GM12891 (cell line): ENCODE data around the gene BNC2.

Experiments
- PAX5 ChIP-seq: IDR thresholded peaks from 2 replicates; pipeline ENCODE4 v1.6.1; 2011; ENCODE audit warnings: low read length, moderate library complexity, mild to moderate bottlenecking; ENCODE audit not compliant: insufficient read depth, severe bottlenecking
- POLR2A ChIP-seq: IDR thresholded peaks from 2 replicates; pipeline ENCODE4 v1.6.1; 2011; ENCODE audit warnings: low read depth, low read length, control low read depth
- POLR2AphosphoS5 ChIP-seq: IDR thresholded peaks from 2 replicates; pipeline ENCODE4 v1.6.1; 2011; ENCODE audit warnings: low read depth, low read length, control low read depth
- POU2F2 ChIP-seq: IDR thresholded peaks from 2 replicates; pipeline ENCODE4 v1.6.1; 2011; ENCODE audit warnings: low read depth, mild to moderate bottlenecking, control low read depth, low read length, moderate library complexity
- SPI1 ChIP-seq: IDR thresholded peaks from 2 replicates; pipeline ENCODE4 v1.6.1; 2011; ENCODE audit warnings: low read depth, low read length, control low read depth
- TAF1 ChIP-seq: IDR thresholded peaks from 2 replicates; pipeline ENCODE4 v1.6.1; 2011; ENCODE audit warnings: low read depth, low read length, control low read depth

DNA sequence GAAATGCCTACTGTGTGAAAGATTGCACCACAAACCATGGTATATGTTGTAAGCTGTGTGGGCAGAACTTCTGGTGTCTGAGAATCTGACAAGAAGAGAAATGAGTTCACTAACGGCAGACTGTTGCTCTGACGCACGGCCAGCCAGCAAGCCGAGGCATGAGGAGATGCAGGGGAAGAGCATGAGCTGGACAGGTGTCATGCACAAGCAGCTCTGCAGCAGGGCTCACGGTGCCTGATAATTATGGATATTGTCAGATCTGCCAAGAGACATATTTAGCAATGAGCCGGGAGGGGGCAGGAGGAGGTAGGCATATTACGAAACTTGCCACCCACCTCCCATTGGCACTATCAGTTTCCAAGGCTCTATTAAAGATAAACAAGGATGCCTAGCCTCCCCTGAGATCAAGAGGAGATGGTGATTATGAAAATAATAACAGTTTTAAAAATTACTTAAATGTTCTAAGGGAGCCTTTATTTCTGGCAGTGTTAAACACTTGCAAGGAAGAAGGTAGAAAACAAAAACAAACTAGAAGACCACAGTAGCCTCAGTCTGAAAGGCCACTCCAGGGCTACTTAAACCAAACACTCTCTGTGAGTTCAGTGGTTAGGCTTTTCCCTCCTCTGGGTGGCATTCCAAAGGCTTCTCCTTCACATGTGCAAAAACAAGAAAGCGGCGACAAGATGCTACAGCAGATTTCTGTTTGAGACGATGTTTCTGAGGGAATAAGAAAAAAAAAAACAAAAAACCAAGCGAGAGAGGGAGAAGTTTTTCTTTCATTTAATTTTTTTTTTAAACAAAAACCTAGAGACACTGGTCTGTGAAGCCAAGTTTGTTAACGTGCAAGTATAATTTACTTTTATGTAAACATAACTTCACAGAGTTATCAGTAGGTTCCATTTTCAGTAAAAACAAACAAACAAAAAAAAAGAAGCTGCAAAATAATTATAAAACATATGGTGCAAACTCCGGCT, 339.5 kb downstream of the BNC2 start:
- TF ChIP-seq POLR2A = no peak
- no peak for TF ChIP-seq PAX5
- no peak for TF ChIP-seq POLR2AphosphoS5
- TF ChIP-seq SPI1 = no peak
- TF ChIP-seq TAF1 = no peak
- TF ChIP-seq POU2F2 = no peak
